GM12874 (cell line): ENCODE data around the gene NLRC4.

Experiments used
- TF ChIP-seq, protein P1 (sequence below): IDR thresholded peaks from 2 replicates; pipeline ENCODE4 v1.5.1; 2011; ENCODE audit warnings: low read depth, mild to moderate bottlenecking, control low read depth, low read length, moderate library complexity; ENCODE audit not compliant: insufficient read depth

Gene NLRC4

DNA sequence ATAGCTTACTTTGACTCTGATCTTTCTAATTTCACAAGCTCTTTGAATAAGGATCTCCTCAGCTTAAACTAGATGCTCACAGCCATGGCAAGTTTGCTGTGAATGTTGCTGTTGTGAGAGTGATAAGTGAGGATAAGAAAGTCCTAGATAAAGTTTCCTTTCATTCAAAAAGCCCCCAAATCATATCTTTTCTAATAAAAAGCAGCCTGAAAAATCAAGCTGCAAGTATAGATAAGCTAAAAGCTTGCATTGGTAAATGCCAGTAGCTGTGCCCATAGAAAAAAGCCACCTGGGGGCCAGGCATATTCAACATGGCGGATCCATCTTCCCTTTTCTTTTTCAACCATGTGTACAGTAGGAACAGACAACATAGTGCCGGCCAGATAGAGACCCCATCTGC, 4.3 kb downstream of the NLRC4 start:
- TF ChIP-seq, protein P1, sequence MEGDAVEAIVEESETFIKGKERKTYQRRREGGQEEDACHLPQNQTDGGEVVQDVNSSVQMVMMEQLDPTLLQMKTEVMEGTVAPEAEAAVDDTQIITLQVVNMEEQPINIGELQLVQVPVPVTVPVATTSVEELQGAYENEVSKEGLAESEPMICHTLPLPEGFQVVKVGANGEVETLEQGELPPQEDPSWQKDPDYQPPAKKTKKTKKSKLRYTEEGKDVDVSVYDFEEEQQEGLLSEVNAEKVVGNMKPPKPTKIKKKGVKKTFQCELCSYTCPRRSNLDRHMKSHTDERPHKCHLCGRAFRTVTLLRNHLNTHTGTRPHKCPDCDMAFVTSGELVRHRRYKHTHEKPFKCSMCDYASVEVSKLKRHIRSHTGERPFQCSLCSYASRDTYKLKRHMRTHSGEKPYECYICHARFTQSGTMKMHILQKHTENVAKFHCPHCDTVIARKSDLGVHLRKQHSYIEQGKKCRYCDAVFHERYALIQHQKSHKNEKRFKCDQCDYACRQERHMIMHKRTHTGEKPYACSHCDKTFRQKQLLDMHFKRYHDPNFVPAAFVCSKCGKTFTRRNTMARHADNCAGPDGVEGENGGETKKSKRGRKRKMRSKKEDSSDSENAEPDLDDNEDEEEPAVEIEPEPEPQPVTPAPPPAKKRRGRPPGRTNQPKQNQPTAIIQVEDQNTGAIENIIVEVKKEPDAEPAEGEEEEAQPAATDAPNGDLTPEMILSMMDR = no peak

DNA sequence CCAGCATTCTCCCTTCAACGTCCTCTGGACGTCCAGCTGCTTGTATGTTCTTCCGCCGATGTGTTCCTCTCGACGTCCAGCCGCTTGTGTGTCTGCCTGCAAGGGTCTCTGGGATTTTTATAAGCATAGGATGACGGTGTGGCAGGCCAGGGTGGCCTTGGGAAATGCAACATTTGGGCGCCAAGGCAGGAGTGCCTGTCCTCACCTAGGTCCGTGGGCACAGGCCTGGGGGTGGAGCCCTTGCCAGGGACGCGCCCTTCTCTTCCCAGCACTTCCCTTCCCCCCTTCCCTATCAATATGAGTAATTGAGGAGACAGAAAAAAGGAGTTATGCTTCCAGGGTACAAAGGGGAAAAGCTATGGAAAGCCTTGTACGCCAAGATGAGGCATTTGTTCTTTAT, 6.4 kb downstream of the NLRC4 start:
- TF ChIP-seq, protein P1 = no peak

DNA sequence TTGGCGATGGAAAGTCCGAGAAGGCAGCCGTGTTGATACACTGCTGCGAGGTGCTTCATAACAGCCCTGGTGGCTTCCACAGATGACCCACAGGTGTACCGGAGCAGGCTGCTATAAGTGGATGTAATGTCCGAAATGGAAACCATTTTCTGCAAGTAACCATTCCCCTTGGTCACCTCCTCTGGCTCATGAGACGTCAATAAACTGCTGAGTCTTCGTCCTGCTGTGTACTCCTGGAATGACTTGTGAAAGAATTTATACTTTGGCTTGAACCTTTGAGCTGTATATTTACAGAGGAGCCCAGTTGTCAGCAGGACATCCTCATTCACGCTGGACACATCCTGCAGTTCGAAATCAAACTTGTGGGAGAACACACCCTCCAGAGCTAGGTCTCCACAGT, 14.4 kb downstream of the NLRC4 start:
- TF ChIP-seq, protein P1 = no peak

DNA sequence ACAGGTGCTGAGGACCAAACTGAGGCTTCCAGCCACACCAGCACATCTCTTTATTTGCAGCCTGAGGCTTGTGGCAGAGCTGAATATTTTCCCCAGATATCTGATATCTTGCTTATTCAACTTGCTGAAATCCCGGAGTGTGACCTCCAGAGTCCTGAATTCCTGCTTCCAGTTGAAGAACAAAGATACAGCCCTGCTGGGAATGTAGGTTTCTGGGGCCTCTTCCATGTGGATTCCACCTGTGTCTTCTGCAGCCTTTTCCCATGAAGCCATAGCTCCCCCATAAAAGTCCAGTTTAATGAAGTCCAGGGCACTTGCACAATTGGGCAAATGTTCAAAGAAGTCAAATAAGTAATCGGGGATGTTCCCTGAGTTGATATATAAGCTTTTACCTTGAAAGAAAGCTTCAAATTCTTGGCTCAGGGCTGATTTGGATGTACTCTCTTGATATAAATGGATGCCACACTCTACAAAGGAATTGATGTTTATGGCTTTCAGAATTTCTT, 14.9 kb downstream of the NLRC4 start:
- TF ChIP-seq, protein P1 = no peak

DNA sequence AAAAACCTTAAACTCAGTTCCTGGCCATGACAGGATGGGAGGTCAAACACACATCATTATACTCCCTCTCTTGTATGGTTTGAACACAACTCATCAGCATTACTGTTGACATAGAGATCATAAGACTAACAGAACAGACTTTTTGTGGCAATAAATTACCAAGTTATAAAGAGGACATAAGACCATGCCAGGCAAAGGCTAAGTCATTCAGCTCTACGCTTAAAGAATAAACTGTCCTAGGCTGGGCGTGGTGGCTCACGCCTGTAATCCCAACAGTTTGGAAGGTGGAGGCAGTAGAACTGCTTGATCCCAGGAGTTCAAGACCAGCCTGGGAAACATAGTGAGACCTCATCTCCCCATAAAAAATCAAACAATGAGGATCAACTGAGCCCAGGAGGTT, 16.4 kb downstream of the NLRC4 start:
- TF ChIP-seq, protein P1 = no peak

DNA sequence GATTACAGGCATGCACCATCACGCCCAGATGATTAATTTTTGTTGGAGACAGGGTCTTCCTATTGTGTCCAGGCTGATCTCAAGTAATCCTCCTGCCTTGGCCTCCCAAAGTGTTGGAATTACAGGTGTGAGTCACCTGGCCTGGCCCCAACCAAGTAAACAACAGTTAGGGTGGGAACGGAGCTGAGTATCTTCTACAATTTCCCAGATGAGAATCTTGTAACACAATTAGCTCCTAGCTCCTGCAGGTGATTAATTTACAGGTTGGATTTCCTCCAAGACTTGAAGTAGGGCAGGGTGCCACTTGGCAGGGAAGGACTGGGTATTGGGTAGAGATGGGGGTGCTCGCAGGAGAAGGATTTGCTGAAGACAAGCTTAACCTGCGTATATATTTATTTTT, 17.8 kb downstream of the NLRC4 start:
- TF ChIP-seq, protein P1 = no peak

DNA sequence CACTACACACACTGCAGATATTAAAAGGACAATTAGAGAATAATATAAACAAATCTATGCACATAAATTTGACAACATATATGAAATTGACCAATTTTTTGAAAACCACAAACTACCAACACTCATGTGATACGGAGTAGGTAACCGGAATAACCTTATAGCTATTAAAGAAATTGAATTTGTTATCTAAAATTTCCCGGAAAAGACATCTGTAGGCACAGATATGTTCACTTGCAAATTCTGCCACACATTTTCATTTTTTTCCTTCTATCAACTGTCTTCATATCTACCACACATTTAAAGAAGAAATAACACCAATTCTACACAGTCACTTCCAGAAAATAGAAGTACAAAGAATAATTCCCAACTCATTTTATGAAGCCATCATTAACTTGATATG, 22.4 kb downstream of the NLRC4 start:
- TF ChIP-seq, protein P1 = no peak
